DMS53 treated with DMSO at 0.1 percent for 48 hours (cell line): ENCODE measurements around the gene MAEL.
A peak's percentile ranks its signal among the peaks of the same experiment; 100 is the strongest.

Experiments
- DNase-seq: peaks from one replicate; lab custom pipeline; 2025; ENCODE audit not compliant: unreplicated experiment; lab: John Stamatoyannopoulos, UW

MAEL gene

DNA sequence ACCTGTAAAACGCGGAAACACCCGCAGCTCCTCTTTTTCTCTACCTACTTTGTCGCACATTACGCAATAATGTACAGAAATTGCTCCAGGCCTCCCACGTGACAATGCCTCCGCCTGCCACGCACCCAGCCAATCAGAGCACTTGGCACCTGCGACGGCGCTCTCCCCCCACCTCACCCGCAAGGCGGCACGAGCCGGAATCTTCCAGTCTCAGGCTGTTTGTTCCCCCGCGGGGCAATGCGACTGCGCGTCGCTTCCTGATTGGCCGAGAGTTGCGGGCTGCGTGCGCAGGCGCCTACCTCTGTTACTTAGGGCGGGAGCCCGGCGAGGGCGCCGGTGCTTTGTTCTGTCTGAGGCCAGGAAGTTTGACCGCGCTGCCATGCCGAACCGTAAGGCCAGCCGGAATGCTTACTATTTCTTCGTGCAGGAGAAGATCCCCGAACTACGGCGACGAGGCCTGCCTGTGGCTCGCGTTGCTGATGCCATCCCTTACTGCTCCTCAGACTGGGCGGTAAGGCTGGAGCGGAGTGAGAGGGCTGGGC, at the start of gene MAEL:
Gene MAEL, plus strand, starts transcription at position 307 of the 542 bp plus-strand sequence. Its CDS starts 73 bp downstream, at position 380.
- no peak for DNase-seq

DNA sequence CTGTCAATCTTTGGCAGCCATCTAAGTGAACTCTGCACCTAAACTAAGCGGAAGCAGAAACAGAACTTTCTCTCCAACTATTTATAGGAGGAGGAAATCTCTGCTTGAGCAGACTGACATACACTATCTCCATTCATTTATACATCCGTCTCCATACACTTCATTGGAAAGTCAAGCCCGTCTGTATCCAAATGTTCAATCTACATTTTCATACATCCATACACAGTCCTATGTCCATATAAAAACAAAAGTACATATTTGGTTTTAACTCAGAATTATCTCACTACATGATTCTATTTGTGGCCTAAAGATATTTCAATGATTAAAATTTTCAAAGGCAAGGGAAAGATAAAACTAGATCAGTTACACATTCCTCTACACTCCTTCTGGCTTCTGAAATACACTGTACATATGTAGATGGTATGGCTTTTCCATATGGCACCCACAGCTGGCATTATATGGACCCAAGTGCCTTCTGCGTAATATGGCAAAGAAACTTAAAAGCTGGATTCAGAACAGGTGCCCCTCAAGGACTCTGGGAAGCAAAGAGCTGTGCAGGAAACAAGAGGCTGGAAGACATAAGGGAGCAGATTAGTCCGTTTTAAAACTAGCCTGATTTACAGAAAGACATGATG, 49.2 kb upstream of the MAEL start:
- no peak for DNase-seq

DNA sequence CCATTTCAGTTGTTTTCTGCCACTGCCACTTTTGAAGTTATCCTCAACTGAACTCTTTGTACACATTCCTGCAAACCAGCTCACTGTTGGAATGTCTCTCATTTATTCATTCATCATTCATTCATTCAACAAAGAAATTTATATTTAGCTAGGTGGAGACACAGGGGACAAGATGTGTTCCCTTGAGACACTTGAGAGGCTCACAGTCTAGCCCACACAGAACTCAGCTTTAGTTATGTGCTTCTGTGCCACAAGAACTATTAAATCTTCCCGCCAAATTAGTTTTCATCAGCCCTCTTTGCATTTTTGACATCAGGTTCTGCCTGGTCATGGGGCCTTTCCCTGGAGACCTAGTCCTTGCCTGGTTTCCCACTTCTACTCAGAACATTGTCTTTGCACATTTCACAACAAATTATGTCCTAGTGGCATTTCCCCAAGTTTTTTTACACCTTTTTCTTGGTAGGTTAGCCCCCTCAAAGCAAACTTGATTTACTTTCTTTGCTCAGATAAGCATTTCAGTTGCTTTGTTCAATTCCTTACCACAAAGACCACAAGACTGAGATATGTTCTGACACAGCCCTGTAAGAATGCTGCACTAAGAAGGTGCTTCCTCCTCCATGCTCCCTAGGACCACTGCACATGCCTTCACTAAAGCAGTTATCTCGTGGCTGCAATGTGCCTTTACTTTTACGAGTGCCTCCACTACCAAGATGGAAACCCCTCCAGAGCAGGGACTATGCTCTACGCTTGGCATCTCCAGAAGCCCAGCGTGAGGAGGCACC, 44.7 kb upstream of the MAEL start:
- DNase-seq = no peak

DNA sequence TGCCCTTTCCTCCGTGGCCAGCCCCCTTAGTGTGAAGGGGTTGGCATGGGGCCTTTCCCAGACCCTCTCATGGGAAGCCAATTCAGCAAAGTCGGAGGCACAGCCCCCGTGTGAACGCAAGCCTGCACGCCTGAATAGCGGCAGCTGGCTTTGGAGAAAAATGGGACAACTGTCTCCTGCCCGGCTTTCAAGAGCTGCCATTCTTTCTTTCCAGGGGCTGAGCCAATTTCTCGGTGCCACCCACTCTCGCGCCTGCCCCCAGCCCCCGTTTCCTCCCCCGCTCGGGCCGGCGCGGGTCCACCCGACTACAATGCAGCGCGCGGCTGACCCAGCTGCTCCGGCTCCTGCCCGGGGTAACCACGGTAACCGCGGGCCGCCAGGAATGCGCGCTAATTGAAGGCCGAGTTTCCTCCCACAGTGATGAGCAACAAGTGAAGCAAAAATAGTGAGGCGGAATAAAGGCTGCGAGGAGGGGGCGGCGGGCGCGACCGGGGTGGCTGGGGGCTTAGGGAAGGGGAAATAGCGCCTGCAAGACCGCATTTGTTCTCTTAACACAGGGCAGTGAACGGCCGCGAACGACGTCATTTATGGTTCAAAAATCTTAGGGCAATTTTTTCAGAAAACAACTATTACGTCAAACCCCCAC, 41.6 kb upstream of the MAEL start:
- DNase-seq = no peak

DNA sequence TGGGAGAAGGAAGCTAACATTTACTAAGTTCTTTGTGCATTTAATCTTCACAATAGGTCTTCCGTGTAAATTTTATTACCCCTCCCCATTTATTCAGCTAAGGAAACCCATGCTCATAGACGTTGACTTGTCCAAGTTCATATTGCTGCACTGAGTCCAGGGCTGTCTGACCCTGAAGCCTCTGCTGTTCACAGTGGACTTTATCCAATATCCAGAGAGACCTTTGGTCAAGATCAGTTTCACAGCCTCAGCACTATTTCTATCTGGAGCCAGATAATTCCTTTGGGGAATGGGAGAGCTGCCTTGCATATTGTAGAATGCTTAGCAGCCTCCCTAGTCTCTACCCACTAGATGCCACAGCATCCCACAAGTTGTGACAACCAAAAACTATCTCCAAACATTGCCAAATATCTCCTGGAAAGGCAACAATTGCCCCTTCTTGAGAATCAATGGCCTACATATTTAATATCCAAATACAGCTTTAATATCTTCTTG, 40.2 kb upstream of the MAEL start:
- DNase-seq = no peak

DNA sequence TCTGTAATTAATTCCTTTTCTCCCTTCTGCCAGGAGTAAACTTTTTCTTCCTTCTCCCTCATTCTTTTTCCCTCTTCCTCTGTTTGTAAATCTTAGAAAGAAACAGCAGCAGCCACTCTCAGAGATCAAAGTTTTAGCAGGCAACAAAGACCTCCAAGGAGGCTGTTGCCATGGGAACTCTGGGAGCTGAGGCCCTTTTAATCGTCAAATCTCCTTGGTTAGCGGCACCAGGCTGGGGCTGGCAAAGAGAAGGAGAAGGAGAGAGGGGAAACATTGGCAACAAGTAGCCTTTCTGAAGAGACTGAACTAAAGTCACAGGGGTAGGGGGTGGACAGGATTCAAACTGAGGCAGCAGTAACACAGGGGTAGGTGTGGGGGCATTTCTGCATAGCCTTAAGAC, 38.9 kb upstream of the MAEL start:
- DNase-seq = no peak

DNA sequence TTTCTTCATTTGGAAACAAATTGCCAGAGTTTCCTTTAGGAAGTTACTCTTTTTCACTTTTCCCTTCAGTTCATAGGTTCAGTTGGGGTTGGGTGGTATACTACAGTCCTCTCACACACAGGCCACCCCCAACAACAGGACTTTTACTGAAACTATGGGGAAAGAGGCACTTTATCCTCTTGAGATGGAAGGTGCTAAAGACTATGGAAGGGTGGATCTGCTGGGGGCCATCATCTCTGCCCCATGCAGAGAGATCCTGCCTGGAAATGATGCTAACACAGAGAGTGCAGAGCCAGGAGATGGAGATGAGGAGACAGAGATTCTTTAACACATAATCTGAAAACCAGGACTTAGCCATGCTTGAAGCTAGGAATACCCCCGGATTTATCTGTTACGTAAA, 38.0 kb upstream of the MAEL start:
- no peak for DNase-seq

DNA sequence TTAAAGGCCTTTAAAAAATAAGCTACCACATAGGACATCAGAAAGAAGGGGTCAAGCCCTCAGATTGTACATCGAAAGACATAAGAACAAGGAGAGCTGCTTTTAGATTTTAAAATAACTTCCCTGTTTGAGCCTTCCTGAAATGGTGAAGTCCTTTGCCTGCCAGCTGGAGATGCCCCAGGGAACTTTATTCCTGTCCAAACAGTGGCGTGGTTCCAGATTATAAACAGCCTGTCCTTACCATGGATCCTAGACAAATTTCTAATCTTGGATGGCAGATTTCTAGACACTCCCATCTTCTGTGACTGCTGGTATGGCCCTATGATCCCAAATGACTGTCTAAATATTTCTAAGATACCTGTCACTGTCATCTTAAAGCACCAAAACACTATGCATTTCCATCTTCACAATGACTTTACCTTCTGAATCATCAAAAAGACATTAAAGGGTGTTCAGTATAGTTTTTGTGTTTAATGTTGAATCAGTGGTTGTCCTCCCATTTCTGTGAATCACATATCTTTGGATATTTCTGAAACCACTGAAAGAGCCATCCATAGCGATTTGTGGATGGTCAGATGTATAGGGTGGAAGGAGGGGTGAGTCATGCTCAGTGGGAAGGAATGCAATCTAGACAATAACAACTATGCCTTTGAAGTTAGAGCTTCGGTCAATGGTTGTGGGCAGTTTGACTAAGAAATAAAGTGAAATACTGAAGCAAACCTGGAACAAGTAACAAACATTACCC, 36.9 kb upstream of the MAEL start:
- DNase-seq = no peak

DNA sequence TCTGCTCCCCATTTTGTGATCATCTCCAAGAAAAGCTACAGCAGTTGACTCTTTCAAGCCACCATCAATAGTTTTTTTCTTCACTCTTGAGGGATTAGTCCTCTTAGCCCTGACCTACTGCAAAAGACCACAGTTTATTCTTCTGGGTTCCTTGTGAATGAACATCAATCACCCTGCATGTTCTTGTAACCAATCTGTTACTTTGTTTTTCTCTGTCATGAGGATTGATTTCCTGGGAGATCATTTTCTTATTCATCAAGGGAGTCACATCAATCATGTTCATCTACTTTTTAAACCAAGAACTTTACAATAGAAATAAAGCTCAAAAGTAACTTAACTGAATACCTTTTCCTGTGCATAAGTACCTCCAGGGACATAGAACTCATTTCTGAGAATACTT, 35.6 kb upstream of the MAEL start:
- no peak for DNase-seq

DNA sequence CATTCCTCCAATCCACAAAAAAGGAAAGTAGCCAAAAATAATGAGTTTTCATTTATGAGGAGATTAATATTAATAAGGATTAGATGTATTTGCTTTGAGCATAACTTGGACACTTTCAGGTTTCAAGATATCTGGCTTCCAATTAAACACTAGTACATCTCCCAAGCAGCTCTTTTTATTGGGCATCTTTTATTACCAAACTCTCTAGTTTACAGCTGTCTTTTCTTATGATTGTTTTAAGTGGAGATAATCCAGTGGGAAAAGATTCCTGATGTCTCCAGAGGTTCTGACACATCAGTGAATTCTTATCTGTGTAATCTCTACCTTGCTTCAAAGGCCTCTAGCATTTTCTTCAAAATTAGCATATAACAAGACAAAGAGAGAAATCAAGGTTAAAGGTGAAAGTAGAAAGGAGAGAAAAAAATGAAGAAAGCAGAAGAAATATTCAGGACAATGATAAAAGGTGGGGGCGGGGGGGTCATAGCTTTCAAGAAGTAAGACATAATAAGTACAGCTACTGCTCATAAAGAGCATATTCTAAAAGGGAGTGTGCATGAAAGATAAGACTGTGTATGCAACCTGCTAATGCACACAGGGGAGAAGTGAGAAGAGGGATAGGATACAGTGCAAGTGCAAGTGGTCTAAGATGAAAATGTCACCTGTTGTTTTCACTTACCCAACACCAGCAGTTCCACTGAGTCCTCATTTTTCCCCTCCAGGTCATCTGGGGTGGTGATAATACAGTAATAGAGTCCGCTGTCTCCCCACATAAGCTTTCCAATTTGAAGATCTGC, 32.8 kb upstream of the MAEL start:
- no peak for DNase-seq

DNA sequence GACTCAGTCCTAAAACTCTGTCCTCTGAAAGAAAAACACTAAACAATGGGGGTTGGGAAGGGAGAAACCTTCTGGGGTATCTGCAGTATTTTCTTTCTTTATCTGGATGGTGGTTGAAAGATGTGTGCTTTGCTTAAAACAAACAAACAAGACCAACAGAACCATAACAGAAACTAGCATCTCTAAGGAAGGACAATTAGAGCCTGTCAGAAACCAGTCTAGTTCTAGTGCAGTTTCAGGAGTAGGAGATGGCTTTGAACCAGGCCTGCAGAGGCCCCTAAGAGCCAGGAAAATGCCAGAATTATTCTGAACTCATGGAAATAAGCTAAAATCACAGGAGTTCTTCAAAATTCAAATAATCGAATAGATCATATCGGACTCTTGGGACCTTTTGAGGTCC, 32.2 kb upstream of the MAEL start:
- DNase-seq = no peak

DNA sequence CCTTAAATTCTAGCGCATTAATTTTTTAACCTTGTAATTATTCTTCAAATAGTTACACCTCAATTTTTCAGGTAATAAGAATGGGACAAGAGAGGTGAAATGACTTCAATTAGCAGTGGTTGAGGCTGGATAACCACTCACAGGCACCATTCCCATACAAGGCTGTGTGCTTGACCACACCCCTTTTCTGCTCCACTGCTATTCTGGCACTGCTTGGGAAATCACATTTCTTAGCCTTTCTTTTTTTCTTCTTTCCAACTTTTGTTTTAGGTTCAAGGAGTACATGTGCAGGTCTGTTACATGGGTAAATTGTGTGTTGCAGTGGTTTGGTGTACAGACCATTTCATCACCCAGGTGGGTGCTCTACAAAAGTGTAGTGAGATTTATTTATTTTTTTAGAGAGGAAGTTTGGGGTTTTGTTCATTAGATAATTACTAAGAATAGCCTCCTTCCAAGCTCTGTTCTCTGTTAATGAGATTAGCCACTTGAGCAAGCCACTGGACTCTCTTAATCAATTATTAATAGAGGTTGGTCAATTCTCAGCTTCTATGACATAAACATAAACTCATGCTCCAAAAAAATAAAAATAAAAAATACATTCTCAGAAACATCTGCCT, 28.1 kb upstream of the MAEL start:
- no peak for DNase-seq

DNA sequence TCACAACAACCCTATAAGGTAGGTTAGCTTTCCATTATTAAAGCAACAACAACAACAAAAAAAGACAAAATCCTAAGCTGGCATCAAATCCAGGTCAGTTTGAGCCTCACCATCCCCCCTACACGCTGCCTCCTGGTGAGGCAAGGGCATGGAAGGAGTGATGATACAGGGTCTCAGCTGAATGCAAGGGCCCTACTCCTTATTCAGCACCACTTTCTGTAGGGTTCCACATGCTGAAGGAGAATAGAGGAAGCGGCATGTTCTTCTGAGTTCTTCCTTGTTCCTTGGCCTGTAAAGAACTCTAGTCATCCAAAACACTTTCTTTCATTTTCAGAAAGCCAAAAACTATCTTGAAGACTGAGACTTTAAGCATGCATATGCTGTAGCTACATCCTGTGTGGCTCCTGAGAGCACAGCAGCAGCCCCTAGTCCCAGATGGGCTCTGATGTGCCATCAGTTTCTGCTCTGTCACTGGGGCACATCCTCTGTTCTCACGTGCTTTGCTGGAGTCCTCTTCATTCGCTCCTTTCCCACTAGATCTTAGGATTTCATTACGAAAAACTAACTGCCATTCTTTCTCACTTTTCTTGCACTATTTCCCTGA, 19.9 kb upstream of the MAEL start:
- no peak for DNase-seq

DNA sequence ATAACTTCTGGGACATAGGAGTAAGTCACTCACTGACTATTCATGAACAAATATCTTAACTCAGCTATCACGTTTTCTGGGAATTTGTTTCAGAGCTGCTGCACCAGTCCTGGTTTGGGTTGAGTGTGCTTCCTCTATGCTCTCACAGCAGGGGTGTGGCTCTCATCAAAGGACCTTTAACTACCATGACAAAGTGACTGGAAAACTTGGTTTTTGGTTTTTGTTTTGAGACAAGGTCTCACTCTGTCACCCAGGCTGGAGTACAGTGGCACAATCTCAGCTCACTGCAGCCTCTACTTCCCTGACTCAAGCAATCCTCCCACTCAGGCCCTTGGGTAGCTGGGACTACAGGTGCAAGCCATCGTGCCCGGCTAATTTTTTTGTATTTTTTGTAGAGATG, 17.8 kb upstream of the MAEL start:
- DNase-seq = no peak

DNA sequence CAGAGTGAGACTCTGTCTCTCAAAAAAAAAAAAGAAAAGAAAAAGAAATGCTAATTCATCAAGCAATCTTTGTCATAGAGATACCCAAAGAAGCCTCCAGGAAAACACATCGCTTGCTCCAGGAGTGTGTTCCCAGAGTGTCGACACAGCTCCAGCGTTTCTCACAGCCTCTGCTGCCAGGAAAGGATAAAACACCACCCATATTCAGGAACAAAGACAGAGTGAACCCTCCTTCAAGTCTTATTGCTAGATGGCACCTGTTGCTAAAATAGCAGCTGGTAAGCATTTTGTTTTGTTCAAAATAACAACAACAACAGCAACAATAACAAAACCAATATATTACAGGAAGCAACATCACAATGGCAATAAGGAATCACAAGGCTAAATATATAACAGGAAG, 16.9 kb upstream of the MAEL start:
- DNase-seq = no peak

DNA sequence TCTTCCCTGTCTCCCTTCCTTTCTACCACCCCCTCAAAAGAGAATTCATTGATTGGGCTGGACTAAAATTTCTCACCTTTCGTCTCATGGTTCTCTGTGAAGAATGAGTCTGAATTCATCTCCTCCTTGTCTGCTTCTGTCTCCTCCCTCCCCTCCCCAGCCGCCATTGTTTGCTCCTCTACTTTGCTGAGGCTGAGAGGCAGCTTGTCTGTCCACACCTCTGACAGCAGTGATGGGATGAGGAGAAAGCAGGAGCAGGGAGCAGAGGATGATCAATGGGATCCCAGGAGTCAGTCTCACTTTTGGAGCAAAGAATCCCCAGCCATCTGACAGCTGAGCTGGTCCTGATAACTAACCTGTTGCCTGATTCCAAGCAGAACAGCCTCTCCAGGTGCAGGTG, 16.3 kb upstream of the MAEL start:
- DNase-seq = no peak

DNA sequence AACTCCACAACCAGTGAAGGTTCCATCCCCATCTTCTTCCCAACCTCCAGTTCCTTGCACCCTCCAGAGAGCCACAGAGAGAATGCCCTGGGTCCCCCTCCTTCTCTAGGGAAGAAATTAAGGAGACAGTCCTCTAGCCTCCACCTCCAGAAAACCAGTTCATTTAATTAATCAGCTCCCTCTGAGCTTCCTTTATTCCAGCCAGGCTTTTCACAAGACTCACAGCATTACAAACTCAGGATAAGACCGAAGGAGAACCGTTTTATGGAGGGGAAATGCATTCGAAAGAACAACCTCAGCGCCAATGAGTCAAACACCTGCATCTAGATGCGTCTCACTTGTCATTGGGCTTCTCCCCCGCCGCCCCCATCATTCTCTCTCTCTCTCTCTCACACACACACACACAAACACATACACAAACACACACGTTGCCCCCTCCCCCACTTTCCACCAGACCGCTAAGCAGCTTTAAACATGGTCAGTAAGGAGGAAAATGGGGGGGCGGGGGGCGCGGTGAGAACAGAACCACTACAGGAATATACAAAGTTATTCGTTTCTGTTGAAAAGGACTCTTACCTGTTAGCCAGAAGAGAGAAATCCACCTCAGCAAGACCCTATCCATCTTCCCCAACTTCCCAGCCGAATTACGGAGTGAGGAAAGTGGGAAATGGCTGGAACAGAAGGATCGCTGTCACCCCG, 14.3 kb upstream of the MAEL start:
- DNase-seq = no peak

DNA sequence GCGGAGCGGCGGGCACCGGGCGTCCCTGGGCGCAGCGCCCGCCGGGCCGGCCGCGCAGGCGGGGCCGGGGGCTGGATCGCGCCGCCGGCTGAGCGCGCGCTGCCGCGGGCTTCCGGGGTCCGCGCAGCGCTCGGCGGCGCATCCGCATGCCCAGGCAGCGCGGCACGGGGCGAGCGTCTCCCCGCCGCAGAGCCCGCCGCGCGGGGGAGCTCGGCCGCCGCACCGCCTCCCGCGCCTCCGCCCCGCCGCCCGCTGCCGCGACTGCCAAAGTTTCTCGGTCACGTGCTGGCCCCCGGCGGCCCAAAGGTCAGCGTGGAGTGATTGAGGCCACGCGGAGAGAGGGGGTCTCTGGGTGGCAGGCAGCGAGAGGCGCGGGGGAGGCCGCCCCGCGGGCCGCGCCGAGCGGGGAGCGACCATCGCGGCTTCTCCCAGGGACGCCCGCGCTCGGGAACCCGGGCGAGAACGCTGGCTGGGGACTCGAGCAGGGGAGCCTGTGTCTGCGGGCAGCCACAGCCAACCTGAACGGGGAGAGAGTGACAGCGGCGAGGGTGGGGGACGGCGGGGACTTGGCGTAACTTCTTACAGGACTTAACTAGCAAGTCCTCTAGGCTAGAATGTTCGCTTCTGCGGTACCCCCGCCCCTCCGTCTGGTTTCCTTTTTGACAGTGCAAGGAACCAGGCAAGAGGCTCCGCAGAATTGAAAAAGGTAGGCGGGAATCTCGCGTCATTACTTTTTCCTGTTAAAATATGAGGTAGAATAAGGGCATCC, 13.5 kb upstream of the MAEL start, which contains the start of gene ILDR2:
Gene ILDR2, minus strand, starts transcription at position 180 of the 769 bp plus-strand sequence. CDS start 272 bp downstream, outside the sequence.
- DNase-seq = peak; percentile 45
